ENCODE results near the gene AEBP1. TPM values are rescaled to one million over a fixed set of nuclear protein-coding genes. Genes with fewer than 3 reads are reported as not detected.

The AEBP1 gene
- total RNA-seq, 2 experiments from 2014 or later: 0.30 to 0.38 TPM

DNA sequence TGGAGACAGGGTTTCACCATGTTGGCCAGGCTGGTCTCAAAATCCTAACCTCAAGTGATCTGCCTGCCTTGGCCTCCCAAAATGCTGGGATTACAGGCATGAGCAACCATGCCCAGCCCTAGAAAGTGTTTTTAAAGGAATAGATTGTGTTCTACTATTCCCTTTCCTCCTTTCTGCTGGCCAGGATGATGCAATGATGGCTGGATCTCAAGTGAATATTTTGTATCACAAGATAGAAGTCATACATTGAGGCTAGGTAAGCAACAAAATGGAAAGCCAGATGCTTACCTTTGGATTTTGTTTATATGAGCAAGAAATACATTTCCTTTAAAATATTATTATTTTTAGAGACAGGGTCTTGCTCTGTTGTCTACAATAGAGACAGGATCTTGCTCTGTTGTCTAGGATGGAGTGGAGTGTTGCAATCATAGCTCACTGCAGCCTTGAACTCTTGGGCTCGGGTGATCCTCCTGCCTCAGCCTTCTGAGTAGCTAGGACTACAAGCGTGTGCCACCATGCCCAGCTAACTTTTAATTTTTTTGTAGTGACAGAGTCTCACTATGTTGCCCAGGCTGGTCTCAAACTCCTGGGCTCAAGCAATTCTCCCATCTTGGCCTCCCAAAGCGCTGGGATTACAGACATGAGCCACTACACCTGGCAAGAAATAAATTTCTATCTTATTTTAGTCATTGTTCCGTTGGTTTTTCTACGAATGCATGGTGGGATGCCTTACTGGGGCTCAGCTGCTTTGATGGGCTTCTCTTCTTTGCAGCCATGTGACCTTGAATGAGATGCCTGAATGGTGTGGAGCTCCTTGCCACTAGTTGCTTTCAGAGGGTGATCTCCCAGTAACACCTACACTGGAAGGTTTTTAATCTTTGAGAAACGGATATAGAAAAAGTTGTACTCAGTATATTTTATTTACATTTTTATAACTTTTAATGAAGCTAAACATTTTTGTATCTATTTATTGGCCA lies 5.8 kb upstream of the AEBP1 start:
- no peak for DNase-seq
- no peaks in the 10 kb centered on the region for H3K9me3 Mint-ChIP-seq
- no peak overlapping the region for H3K4me3 Mint-ChIP-seq
- no peak overlapping the region for H3K27ac Mint-ChIP-seq
- H3K27me3 Mint-ChIP-seq: peaks cover 15% of the 10 kb centered on the region
- H3K4me1 Mint-ChIP-seq: peaks cover 18% of the 10 kb centered on the region
- no peaks in the 10 kb centered on the region for H3K36me3 Mint-ChIP-seq (ENCODE audit: low read depth)
- ChIA-PET POLR2A (interaction anchor here (0.9 to 2.4 kb wide), 5 partner anchors 7 to 53 kb away, joined by 3 to 11 read pairs (median 4); no protein-coding TSS in a partner anchor), CTCF (interaction anchor here (1.5 to 1.6 kb wide), 2 partner anchors 11 to 13 kb away, joined by 4 to 5 read pairs; no protein-coding TSS in a partner anchor)

DNA sequence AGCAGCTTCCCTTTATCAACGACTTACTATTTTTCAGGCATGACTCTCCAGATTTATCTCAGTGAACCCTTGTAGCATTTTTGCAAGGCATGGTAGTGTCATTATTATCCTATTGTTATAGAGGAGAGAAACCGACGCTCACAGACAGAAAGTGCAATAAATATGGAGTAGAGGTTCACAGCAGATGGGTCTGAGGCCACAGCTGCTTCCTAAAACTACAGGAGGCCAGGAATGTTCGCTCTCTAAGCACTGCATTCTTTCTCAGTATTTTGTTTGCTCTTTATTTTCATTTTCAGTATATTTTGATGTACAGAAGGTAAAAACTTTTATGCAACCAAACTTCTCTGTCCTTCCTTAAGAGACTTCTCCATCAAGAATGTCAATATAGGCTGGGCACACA lies 4.5 kb upstream of the AEBP1 start:
- no peaks in the 10 kb centered on the region for H3K36me3 Mint-ChIP-seq (ENCODE audit: low read depth)
- CTCF ChIA-PET: no interaction called here

DNA sequence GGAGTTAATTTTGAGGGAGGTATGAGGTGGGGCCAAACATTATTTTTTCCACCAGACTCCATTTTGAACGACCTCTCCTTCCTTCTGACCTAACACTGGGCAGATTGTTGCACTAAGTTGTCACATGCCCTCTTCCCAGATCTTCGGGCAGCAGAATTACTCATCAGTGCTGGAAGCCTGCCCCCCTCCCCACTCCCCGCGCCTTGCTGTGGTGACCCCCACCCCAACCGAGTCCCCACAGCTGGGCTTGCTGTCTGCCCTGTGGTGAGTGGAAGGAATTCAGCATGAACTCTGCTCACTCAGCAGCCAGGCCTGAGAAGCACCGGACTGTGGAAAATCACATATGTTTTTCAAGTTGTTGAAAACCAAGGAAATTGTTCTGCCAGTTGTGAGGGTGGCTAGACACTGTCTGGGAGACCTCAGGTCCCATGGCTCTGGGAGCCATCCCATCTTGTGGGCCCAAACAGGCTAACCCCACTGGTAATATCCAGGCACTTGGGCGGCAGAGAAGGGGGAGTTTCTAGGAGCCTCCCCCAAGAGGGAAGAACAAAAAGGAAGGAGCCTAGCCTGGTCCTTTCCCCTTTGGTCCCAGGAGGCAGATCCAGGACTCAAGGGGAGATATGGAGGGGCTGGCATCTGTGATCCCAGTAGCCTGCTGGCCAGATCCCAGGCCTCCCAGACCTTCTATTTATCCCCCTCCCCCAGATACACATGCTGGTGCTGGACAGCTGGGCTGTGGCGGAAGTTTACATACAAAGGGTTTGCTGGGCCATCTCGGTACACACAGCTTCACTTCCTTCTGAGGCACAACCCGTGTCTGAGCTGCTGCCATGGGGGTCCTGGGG lies 3.5 kb upstream of the AEBP1 start:
- H3K9me3 Mint-ChIP-seq: no peaks in the 10 kb centered on the region
- H3K27me3 Mint-ChIP-seq: peaks cover 28% of the 10 kb centered on the region
- no peaks in the 10 kb centered on the region for H3K36me3 Mint-ChIP-seq (ENCODE audit: low read depth)
- H3K4me1 Mint-ChIP-seq: peaks cover 20% of the 10 kb centered on the region
- H3K27ac Mint-ChIP-seq: no peak overlapping the region
- POLR2A ChIA-PET: no interaction called here
- DNase-seq: no peak
- CTCF ChIA-PET: no interaction called here
- H3K4me3 Mint-ChIP-seq: no peak overlapping the region

More for the DNA sequence above, 4.5 kb upstream of the AEBP1 start:
- Mint-ChIP-seq H3K4me1 (peaks cover 18% of the 10 kb centered on the region), H3K9me3 (no peaks in the 10 kb centered on the region), H3K27ac (no peak overlapping the region), H3K27me3 (peaks cover 19% of the 10 kb centered on the region), H3K4me3 (no peak overlapping the region)
- no peak for DNase-seq
- POLR2A ChIA-PET: no interaction called here

DNA sequence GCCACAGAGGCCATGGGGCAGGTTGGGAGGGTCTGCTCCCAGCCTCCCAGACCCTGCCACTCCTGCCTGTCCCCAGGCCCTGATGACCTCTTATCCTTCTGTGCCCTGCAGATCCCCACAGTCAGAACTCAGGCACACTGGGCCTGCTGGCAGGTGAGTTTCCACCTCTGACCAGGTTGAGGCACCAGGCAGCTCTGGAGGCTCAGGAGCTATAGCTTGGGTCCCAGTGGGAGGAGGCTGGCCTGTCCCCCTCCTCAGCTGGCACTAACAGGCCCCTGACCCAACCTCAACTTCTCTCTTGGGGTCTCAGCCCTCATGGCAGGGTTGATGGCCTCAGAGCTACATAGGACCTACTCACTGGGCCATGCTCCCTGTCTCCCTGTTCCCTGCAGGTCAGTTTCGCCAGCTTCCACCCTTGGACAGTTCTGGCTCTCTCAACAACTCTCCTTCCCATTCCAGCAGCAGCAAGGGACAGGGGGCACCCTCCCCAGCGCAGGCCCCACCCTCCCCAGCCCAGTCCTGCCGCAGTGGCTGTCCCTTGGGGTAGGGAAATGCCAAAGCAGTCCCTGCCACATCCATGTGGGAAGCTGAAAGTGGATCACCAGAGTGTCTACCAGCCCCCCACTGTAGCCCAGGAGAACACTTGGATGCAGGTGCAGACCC lies 2.7 kb upstream of the AEBP1 start:
- Mint-ChIP-seq H3K27ac (no peak overlapping the region), H3K36me3 (ENCODE audit: low read depth) (no peaks in the 10 kb centered on the region), H3K4me3 (no peak overlapping the region), H3K27me3 (peaks cover 33% of the 10 kb centered on the region), H3K4me1 (peaks cover 20% of the 10 kb centered on the region), H3K9me3 (no peaks in the 10 kb centered on the region)
- no peak for DNase-seq
- ChIA-PET CTCF (no interaction called here), POLR2A (interaction anchor here (0.7 to 0.9 kb wide), 2 partner anchors 20 to 783 kb away, joined by 3 read pairs; no protein-coding TSS in a partner anchor)

DNA sequence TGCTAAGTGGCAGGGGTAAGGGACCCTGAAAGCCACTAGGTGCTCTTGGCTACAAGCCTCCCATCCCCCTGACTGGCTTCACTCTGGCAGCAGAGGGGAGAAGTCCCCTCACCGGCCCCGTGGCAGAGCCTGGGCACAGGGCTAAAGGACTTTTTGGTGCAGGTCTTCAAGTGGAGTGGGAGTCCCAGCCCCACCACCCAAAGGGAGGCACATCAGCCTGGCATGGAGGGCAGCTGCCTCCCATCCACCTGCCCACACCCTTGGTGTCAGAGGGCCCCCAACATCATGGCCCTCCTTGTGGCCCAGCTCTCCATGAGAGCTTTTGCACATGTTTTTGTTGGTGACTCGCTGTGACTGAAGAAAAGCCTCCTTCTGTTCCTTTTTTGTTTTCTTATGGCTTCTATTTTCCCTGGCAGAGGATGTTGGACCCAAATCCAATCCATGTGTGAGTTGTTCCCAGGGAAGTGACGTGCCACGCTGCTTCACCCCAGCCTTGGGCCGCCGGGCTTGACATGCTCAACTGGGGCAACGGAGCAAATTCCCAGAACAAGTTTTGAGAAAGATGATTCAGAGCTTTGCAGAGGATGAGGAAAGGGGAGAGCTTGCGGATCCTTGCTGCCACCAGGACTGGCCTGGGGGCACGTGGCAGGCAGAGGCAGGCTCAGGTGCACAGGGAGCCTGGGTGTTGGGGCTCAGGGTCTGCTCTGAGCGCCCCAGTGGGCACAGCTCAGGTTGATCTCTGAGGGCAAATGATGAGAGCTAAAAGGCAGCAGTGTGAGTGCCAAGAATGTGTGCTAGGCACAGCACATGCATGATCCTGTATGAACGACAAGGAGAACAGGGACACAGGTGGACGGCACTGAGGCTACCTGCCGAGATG lies 1.9 kb upstream of the AEBP1 start:
- Mint-ChIP-seq H3K36me3 (ENCODE audit: low read depth) (no peaks in the 10 kb centered on the region), H3K27ac (no peak overlapping the region), H3K27me3 (peaks cover 33% of the 10 kb centered on the region), H3K4me1 (peaks cover 14% of the 10 kb centered on the region), H3K4me3 (no peak overlapping the region), H3K9me3 (no peaks in the 10 kb centered on the region)
- POLR2A ChIA-PET: interaction anchor here (0.7 to 0.9 kb wide), 2 partner anchors 21 to 782 kb away, joined by 3 read pairs; no protein-coding TSS in a partner anchor
- DNase-seq: no peak
- CTCF ChIA-PET: no interaction called here

DNA sequence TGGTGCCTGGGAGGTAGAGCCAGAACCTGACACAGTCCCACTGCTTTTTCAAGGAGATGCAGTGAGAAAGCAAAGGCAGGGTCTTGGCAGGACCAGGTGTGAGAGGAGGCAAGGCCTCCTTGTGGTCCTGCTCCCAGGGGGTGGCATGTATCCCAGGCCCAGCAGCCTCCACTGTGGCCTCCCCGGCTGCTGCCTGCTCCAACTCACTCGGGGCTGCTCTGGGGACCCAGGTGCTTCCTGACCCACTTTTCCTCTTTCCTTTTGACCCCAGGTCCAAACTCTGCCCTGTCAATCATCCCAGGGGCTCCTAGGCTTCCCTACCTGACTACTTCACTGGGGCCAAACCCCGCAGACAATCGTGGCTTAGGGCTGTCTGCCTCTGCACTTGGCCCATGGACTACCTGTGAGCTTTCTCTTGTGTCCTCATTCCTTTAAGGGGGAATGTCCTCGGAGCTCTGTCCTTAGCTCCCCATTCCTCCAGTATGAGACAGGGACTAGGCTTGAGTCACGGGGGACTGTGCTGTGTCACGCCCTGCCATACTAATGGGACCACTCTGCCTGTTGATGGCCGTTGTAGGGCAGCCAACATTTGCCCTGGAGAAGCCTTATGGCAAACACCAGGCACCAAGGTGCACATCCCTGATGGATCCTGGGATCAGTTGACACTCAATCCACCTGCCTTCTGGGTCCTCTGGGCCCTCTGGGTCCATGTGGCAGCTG lies 1.1 kb upstream of the AEBP1 start:
- POLR2A ChIA-PET: no interaction called here
- Mint-ChIP-seq H3K4me3 (no peak overlapping the region), H3K9me3 (no peaks in the 10 kb centered on the region), H3K27me3 (peaks cover 33% of the 10 kb centered on the region), H3K4me1 (peaks cover 6% of the 10 kb centered on the region), H3K27ac (no peak overlapping the region), H3K36me3 (ENCODE audit: low read depth) (no peaks in the 10 kb centered on the region)
- no peak for DNase-seq
- CTCF ChIA-PET: no interaction called here

DNA sequence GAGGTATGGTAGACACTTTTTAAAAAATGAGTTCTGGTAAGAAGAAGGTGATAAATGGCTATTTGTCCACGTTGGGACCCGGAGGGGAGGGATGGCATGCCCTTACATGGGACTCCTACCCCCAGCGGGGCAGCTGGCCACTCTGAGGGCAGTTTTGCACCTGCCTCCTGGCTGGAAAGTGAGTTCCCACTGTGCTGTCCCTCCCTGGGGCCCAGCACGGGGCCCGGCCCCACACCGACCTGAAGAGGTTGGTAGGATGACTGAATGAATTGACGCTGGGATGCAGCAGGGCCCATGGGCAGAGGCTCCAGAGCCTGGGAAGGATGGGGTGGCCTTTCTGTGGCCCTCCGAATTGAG lies 601 bp upstream of the AEBP1 start:
- H3K36me3 Mint-ChIP-seq (ENCODE audit: low read depth): no peaks in the 10 kb centered on the region

DNA sequence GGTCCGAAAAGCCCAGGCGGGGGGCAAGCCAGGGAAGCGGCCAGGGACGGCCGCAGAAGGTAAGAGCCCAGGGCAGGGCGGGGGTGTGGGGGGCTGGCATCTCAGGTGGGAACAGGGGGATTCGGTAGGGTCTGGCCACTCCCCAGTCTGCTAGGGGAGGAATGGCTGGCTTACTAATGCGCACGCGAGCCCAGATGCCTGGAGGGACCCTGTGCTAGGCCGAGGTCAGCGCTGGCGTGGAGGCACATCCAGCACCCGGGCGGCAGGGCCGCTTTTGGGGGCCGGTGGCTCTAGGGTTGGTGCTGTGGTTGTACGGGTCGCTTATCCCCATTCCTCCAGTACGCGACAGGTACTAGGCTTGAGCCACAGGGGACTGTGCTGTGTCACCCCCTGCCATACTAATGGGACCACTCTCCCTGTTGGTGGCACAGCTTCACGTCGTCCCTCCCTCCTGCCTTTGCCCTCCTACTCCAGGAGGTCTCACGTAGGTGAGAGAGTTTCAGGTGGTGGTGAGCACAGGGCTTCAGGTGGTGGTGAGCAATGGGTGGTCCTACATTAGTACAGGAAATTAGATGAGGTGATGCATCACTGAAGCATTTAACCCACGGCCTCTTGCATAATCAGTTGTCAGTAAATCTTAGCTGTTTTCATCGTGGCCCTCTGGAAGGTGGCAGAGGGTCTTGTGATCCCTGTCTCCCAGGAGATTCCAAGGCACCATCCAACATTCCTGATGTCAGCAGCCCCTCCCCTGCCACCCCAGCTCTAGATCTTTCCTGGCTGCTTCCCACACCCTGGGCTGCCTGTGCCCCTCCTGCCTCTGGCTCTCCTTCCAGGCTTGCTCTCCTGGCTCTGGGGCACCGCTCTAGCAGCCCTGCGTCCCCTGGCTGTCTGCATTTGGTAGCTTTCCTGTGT lies 971 bp downstream of the AEBP1 start:
- H3K4me1 Mint-ChIP-seq: peaks cover 4% of the 10 kb centered on the region
- POLR2A ChIA-PET: interaction anchor here (1.0 to 1.6 kb wide), 4 partner anchors 8 to 61 kb away, joined by 3 to 8 read pairs (median 3); partner anchors contain the start of genes DBNL and POLD2
- no peaks in the 10 kb centered on the region for H3K9me3 Mint-ChIP-seq
- CTCF ChIA-PET: no interaction called here
- H3K36me3 Mint-ChIP-seq (ENCODE audit: low read depth): no peaks in the 10 kb centered on the region
- H3K27me3 Mint-ChIP-seq: peaks cover 33% of the 10 kb centered on the region
- DNase-seq: no peak
- H3K27ac Mint-ChIP-seq: no peak overlapping the region
- H3K4me3 Mint-ChIP-seq: no peak overlapping the region

More for the DNA sequence above, 601 bp upstream of the AEBP1 start:
- ChIA-PET POLR2A (no interaction called here), CTCF (no interaction called here)
- no peak for DNase-seq
- Mint-ChIP-seq H3K4me1 (peaks cover 4% of the 10 kb centered on the region), H3K27me3 (peaks cover 33% of the 10 kb centered on the region), H3K27ac (no peak overlapping the region), H3K9me3 (no peaks in the 10 kb centered on the region), H3K4me3 (no peak overlapping the region)

DNA sequence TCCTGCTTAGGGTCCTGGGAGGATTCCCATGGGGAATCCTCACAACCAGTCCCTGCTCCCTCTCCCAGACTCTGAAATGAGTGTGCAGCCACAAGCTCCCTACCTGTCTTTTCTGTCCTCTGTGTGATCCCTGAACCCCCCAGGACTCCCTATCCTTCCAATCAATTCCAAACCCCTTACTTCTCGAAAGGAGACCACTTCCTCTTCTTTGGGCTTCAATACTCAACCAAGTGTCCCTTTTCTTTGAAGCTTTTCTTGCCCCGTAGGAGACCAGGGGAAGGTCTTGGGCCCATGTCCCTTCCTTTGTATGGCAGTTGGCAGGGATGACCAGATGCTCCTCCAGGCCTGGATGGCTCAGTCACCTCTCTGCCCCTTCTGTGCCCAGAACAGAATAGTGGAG lies 1.7 kb downstream of the AEBP1 start:
- Mint-ChIP-seq H3K27me3 (peaks cover 33% of the 10 kb centered on the region), H3K27ac (no peak overlapping the region), H3K9me3 (no peaks in the 10 kb centered on the region), H3K4me3 (no peak overlapping the region), H3K36me3 (ENCODE audit: low read depth) (no peaks in the 10 kb centered on the region), H3K4me1 (peaks cover 4% of the 10 kb centered on the region)
- CTCF ChIA-PET: no interaction called here
- no peak for DNase-seq
- POLR2A ChIA-PET: interaction anchor here (1.1 to 1.6 kb wide), 3 partner anchors 8 to 17 kb away, joined by 3 to 8 read pairs (median 3); partner anchors contain the start of gene POLD2

DNA sequence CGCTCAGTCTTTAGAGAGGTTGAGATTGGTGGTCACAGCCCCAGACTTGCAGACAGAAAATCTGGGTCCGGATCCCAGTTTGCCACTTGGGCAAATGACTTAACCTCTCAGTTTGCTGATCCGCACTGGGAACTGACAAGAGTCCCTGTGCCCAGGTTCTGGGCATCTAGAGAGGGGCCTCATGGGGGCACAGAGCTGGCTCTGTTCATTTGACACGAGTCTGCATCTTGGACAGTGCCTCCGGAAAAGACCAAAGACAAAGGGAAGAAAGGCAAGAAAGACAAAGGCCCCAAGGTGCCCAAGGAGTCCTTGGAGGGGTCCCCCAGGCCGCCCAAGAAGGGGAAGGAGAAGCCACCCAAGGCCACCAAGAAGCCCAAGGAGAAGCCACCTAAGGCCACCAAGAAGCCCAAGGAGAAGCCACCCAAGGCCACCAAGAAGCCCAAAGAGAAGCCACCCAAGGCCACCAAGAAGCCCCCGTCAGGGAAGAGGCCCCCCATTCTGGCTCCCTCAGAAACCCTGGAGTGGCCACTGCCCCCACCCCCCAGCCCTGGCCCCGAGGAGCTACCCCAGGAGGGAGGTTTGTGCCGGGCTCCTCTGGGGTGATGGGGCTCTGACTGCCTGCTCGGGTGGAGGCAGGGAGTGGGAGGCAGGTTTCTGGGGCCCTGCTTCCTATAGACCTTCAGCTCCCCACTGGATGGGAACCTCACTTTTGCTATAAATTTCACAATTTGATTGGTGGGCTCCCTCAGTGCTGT lies 2.3 kb downstream of the AEBP1 start:
- no peak for DNase-seq
- POLR2A ChIA-PET: interaction anchor here (0.7 kb wide), 1 partner anchor 9 kb away, joined by 3 read pairs; no protein-coding TSS in a partner anchor
- Mint-ChIP-seq H3K36me3 (ENCODE audit: low read depth) (no peaks in the 10 kb centered on the region), H3K4me1 (peaks cover 4% of the 10 kb centered on the region), H3K9me3 (no peaks in the 10 kb centered on the region), H3K4me3 (no peak overlapping the region), H3K27ac (no peak overlapping the region), H3K27me3 (peaks cover 33% of the 10 kb centered on the region)
- CTCF ChIA-PET: interaction anchor here (0.9 kb wide), 1 partner anchor 16 kb away, joined by 3 read pairs; no protein-coding TSS in a partner anchor

All from activated CD4-positive, alpha-beta memory T cell treated with anti-CD3 and anti-CD28 coated beads, Interleukin-2, amount 10 ng/mL, durations not matched to agents 7 days and 5 days (primary cell).